Measurements from ENCODE around the gene ATPAF1. TPM values are rescaled to one million over a fixed set of nuclear protein-coding genes. Genes with fewer than 3 reads are reported as not detected.

ATPAF1 gene
- total and polyA plus RNA-seq, 10 of the 15 experiments (the other 5 are each of a cell fraction or from before 2014, with no cell fraction given) = 15.2 to 93.5 (median 48.4) TPM

DNA sequence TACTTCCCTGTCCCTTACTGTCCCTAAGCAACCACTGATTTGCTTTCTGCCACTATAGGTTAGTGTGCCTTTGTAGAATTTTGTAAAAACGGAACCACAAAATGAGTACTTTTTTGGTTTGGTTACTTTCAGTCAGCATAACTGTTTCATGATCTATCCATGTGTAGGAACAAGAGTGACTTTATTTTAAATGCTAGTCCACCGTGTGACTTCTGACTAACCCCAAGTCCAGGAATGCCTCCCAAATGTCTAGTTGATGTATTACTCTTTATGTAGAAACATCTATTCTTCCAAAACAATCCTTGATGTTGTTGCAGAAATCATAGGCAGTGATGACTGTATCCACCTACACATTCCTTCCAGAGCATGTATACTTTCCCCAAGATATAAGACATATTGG is 21.3 kb downstream of the ATPAF1 start:
- ChIA-PET CTCF (interaction anchor here (1.6 kb wide), 1 partner anchor 23 kb away, joined by 3 read pairs; no protein-coding TSS in a partner anchor), SMC1A (ENCODE audit: uncharacterized antibody, unreplicated experiment) (no interaction called here), POLR2A (no interaction called here), RAD21 (ENCODE audit: unreplicated experiment) (no interaction called here)
- no peaks in the 10 kb centered on the region for H3K27me3 ChIP-seq (replicated peaks in 1 of 2; ENCODE audit: control insufficient read depth in 2 of 2, insufficient read depth in 2 of 2, low read length in 1 of 2)
- ATAC-seq (no peak), DNase-seq (ENCODE audit: low read depth, low spot score) (no peak), FAIRE-seq (no peak)
- intact Hi-C loops (cut with micrococcal nuclease; ENCODE audit: unreplicated experiment) (no loop called here), in situ Hi-C loops (cut with MboI) (no loop called here)
- no peak overlapping the region for H3K4me3 ChIP-seq
- no peak overlapping the region for H2AFZ ChIP-seq (ENCODE audit: control insufficient read depth, low read depth, low read length)
- no peak overlapping the region for H3K4me2 ChIP-seq (ENCODE audit: control insufficient read depth, insufficient read depth)
- WGBS (ENCODE audit: insufficient coverage, insufficient replicate concordance, low lambda C conversion rate, missing lambda C conversion rate) = 96% methylated on average over 2 of the region's 2 CpGs
- H3K27ac ChIP-seq (ENCODE audit: control insufficient read depth, insufficient read depth) = no peak overlapping the region
- H4K20me1 ChIP-seq (ENCODE audit: control insufficient read depth, insufficient read depth) = no peaks in the 10 kb centered on the region
- no peak for TF ChIP-seq NR2C1 (IDR thresholded peaks at IDR 0.05)
- TF ChIP-seq, protein P1, sequence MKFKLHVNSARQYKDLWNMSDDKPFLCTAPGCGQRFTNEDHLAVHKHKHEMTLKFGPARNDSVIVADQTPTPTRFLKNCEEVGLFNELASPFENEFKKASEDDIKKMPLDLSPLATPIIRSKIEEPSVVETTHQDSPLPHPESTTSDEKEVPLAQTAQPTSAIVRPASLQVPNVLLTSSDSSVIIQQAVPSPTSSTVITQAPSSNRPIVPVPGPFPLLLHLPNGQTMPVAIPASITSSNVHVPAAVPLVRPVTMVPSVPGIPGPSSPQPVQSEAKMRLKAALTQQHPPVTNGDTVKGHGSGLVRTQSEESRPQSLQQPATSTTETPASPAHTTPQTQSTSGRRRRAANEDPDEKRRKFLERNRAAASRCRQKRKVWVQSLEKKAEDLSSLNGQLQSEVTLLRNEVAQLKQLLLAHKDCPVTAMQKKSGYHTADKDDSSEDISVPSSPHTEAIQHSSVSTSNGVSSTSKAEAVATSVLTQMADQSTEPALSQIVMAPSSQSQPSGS (IDR thresholded peaks at IDR 0.05; ENCODE audit: low read length) = no peak
- no peak for TF ChIP-seq SMARCA5 (IDR thresholded peaks at IDR 0.05)
- no peak for TF ChIP-seq NR2F1 (conservative IDR thresholded peaks at IDR 0.05)
- TF ChIP-seq, protein P2, sequence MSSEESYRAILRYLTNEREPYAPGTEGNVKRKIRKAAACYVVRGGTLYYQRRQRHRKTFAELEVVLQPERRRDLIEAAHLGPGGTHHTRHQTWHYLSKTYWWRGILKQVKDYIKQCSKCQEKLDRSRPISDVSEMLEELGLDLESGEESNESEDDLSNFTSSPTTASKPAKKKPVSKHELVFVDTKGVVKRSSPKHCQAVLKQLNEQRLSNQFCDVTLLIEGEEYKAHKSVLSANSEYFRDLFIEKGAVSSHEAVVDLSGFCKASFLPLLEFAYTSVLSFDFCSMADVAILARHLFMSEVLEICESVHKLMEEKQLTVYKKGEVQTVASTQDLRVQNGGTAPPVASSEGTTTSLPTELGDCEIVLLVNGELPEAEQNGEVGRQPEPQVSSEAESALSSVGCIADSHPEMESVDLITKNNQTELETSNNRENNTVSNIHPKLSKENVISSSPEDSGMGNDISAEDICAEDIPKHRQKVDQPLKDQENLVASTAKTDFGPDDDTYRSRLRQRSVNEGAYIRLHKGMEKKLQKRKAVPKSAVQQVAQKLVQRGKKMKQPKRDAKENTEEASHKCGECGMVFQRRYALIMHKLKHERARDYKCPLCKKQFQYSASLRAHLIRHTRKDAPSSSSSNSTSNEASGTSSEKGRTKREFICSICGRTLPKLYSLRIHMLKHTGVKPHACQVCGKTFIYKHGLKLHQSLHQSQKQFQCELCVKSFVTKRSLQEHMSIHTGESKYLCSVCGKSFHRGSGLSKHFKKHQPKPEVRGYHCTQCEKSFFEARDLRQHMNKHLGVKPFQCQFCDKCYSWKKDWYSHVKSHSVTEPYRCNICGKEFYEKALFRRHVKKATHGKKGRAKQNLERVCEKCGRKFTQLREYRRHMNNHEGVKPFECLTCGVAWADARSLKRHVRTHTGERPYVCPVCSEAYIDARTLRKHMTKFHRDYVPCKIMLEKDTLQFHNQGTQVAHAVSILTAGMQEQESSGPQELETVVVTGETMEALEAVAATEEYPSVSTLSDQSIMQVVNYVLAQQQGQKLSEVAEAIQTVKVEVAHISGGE (CRISPR knock-in tag; IDR thresholded peaks at IDR 0.05) = no peak
- no peak for TF ChIP-seq ZNF217 (IDR thresholded peaks at IDR 0.05)
- no peak for TF ChIP-seq NFIC (IDR thresholded peaks at IDR 0.05; ENCODE audit: low read depth, low read length)
- TF ChIP-seq, protein P3, sequence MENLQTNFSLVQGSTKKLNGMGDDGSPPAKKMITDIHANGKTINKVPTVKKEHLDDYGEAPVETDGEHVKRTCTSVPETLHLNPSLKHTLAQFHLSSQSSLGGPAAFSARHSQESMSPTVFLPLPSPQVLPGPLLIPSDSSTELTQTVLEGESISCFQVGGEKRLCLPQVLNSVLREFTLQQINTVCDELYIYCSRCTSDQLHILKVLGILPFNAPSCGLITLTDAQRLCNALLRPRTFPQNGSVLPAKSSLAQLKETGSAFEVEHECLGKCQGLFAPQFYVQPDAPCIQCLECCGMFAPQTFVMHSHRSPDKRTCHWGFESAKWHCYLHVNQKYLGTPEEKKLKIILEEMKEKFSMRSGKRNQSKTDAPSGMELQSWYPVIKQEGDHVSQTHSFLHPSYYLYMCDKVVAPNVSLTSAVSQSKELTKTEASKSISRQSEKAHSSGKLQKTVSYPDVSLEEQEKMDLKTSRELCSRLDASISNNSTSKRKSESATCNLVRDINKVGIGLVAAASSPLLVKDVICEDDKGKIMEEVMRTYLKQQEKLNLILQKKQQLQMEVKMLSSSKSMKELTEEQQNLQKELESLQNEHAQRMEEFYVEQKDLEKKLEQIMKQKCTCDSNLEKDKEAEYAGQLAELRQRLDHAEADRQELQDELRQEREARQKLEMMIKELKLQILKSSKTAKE (IDR thresholded peaks at IDR 0.05; ENCODE audit: low read depth, poor library complexity, severe bottlenecking) = no peak
- no peak for TF ChIP-seq MTA3 (IDR thresholded peaks at IDR 0.05; ENCODE audit: borderline replicate concordance, low read length)
- TF ChIP-seq TARDBP (IDR thresholded peaks at IDR 0.05; ENCODE audit: borderline replicate concordance) = no peak
- no peak for TF ChIP-seq ZBED1 (IDR thresholded peaks at IDR 0.05; ENCODE audit: borderline replicate concordance)
- TF ChIP-seq, protein P4, sequence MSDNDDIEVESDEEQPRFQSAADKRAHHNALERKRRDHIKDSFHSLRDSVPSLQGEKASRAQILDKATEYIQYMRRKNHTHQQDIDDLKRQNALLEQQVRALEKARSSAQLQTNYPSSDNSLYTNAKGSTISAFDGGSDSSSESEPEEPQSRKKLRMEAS (IDR thresholded peaks at IDR 0.05; ENCODE audit: low read depth, low read length) = no peak
- H3K79me2 ChIP-seq (ENCODE audit: control insufficient read depth, insufficient read depth, low read length) = no peaks in the 10 kb centered on the region
- peaks cover 0 to 11% of the 10 kb centered on the region in 2 experiments; a peak in 3 of 4 replicates for H3K36me3 ChIP-seq (ENCODE audit: control insufficient read depth in 2 of 2, insufficient read depth in 2 of 2, low read length in 1 of 2)
- no peaks in the 10 kb centered on the region for H3K4me1 ChIP-seq (ENCODE audit: control insufficient read depth, insufficient read depth, low read length)
- BruUV-seq (replicated peaks) = no TSS peak
- H3K9ac ChIP-seq (ENCODE audit: control insufficient read depth, insufficient read depth, low read length) = no peak overlapping the region
- H3K9me3 ChIP-seq (replicated peaks; ENCODE audit: control insufficient read depth, insufficient read depth, low read length) = peaks cover 2% of the 10 kb centered on the region; the same call in 2 of the 3 replicates
